ENCODE data around the gene TWIST2. TPM values are rescaled to one million over a fixed set of nuclear protein-coding genes. Genes with fewer than 3 reads are reported as not detected.

TWIST2 gene
- total RNA-seq, 6 donors from 2014 or later: 10.5 to 29.3 (median 23.4) TPM

GRCh38 chr2:238878051-238878735 is 30.3 kb downstream of the TWIST2 start:
- H3K9me3 ChIP-seq: no peaks in the 10 kb centered on the region
- H3K27ac ChIP-seq: no peak overlapping the region
- H3K36me3 ChIP-seq: no peaks in the 10 kb centered on the region
- ATAC-seq (ENCODE audit: low FRiP score in 2 of 2) (no peak), DNase-seq (no peak)
- 88% methylated on average over 6 to 8 of the region's 8 CpGs for WGBS, 2 donors
- no peaks in the 10 kb centered on the region for H3K4me1 ChIP-seq
- no peaks in the 10 kb centered on the region for H3K27me3 ChIP-seq
- TF ChIP-seq POLR2AphosphoS5 (IDR thresholded peaks at IDR 0.05): no peak
- no peak for TF ChIP-seq EP300 (IDR thresholded peaks at IDR 0.05)
- TF ChIP-seq, protein P1, sequence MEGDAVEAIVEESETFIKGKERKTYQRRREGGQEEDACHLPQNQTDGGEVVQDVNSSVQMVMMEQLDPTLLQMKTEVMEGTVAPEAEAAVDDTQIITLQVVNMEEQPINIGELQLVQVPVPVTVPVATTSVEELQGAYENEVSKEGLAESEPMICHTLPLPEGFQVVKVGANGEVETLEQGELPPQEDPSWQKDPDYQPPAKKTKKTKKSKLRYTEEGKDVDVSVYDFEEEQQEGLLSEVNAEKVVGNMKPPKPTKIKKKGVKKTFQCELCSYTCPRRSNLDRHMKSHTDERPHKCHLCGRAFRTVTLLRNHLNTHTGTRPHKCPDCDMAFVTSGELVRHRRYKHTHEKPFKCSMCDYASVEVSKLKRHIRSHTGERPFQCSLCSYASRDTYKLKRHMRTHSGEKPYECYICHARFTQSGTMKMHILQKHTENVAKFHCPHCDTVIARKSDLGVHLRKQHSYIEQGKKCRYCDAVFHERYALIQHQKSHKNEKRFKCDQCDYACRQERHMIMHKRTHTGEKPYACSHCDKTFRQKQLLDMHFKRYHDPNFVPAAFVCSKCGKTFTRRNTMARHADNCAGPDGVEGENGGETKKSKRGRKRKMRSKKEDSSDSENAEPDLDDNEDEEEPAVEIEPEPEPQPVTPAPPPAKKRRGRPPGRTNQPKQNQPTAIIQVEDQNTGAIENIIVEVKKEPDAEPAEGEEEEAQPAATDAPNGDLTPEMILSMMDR (IDR thresholded peaks at IDR 0.05): no peak
- TF ChIP-seq POLR2A (IDR thresholded peaks at IDR 0.05): no peak
- no peak overlapping the region for H3K4me3 ChIP-seq

GRCh38 chr2:238879043-238879442 is 31.2 kb downstream of the TWIST2 start:
- Histone ChIP-seq H3K36me3 (no peaks in the 10 kb centered on the region), H3K9me3 (no peaks in the 10 kb centered on the region), H3K27ac (no peak overlapping the region), H3K27me3 (no peaks in the 10 kb centered on the region), H3K4me1 (no peaks in the 10 kb centered on the region), H3K4me3 (no peak overlapping the region)
- DNase-seq (no peak), ATAC-seq (ENCODE audit: low FRiP score in 2 of 2) (no peak)
- no peak for TF ChIP-seq POLR2AphosphoS5 (IDR thresholded peaks at IDR 0.05)
- TF ChIP-seq POLR2A (IDR thresholded peaks at IDR 0.05): no peak
- TF ChIP-seq EP300 (IDR thresholded peaks at IDR 0.05): no peak
- TF ChIP-seq, protein P1 (IDR thresholded peaks at IDR 0.05): no peak
- WGBS, 2 donors: 71 to 79% methylated on average over 6 of the region's 6 CpGs

- Histone ChIP-seq H3K27ac (no peak overlapping the region), H3K36me3 (no peaks in the 10 kb centered on the region), H3K27me3 (no peaks in the 10 kb centered on the region), H3K9me3 (no peaks in the 10 kb centered on the region), H3K4me1 (no peaks in the 10 kb centered on the region), H3K4me3 (no peak overlapping the region)
- ATAC-seq (ENCODE audit: low FRiP score in 2 of 2) (peak in 1 of 2 donors; percentile 42), DNase-seq (no peak)
- WGBS, 2 donors: 89 to 93% methylated on average over 4 of the region's 4 CpGs
- TF ChIP-seq POLR2A (IDR thresholded peaks at IDR 0.05) (no peak), POLR2AphosphoS5 (IDR thresholded peaks at IDR 0.05) (no peak), EP300 (IDR thresholded peaks at IDR 0.05) (no peak)
- TF ChIP-seq, protein P1 (IDR thresholded peaks at IDR 0.05): no peak
Observed at GRCh38 chr2:238879621-238880377, 31.9 kb downstream of the TWIST2 start.

DNA sequence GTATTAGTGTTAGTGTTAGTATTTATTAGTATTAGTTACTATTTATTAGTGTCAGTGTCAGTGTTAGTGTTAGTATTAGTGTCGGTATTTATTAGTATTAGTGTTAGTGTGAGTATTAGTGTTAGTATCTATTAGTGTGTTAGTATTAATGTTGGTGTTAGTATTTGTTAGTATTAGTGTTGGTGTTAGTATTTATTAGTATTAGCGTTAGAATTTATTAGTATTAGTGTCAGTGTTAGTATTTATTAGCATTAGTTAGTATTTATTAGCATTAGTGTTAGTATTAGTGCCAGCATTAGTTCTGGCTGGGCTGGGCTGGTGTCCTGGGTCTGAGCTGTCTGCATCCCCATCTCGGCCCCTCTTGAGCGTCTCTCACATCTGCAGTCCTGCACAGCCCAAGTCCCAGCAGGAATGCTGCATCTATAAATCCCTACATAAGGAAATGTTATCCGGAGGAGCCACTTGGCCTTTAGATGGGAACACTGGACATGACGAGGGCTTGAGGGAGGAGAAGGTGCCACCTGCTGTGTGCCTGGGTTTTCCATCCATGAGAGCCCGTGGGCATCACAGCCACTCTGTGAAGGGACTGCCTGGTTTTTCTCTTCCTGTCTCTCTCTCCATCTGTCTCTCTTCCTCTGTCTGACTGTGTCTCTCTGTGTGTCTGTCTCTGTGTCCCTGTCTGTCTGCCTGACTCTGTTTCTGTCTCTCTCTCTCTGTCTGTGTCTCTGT is 33.6 kb downstream of the TWIST2 start:
- TF ChIP-seq EP300 (IDR thresholded peaks at IDR 0.05) (no peak), POLR2A (IDR thresholded peaks at IDR 0.05) (no peak), POLR2AphosphoS5 (IDR thresholded peaks at IDR 0.05) (no peak)
- TF ChIP-seq, protein P1 (IDR thresholded peaks at IDR 0.05): no peak
- Histone ChIP-seq H3K36me3 (no peaks in the 10 kb centered on the region), H3K27me3 (no peaks in the 10 kb centered on the region), H3K4me1 (no peaks in the 10 kb centered on the region), H3K4me3 (no peak overlapping the region), H3K9me3 (no peaks in the 10 kb centered on the region), H3K27ac (no peak overlapping the region)
- DNase-seq (no peak), ATAC-seq (ENCODE audit: low FRiP score in 2 of 2) (no peak)
- WGBS, 2 donors: 86 to 87% methylated on average over 6 to 7 of the region's 7 CpGs
